Measurements from ENCODE around the gene KANSL1L. TPM values are rescaled to one million over a fixed set of nuclear protein-coding genes. Genes with fewer than 3 reads are reported as not detected.
"Not testable (repeated sequence)": the region's sequence is repeated elsewhere in the genome, so short reads cannot be mapped to it uniquely, and the experiment has no call there.

The KANSL1L gene
- total RNA-seq, 1 donor from 2014 or later = 4.9 TPM

GRCh38 chr2:210189452-210190138, 18.4 kb upstream of the KANSL1L start:
- Mint-ChIP-seq H3K36me3 (ENCODE audit: low read depth) (peaks cover 3% of the 10 kb centered on the region), H3K4me1 (ENCODE audit: low read depth) (no peaks in the 10 kb centered on the region), H3K27me3 (ENCODE audit: low read depth) (peaks cover 8% of the 10 kb centered on the region), H3K27ac (no peak overlapping the region), H3K4me3 (ENCODE audit: low read depth) (no peak overlapping the region), H3K9me3 (peaks cover 20% of the 10 kb centered on the region)
- intact Hi-C loops (cut with micrococcal nuclease) = loop anchor here (10.0 kb wide), 2 partner anchors 765 to 855 kb away; partner anchors contain the start of gene MAP2
- DNase-seq (ENCODE audit: low spot score) = no peak

- peaks cover 28% of the 10 kb centered on the region for H3K9me3 Mint-ChIP-seq
- H3K27ac Mint-ChIP-seq = no peak overlapping the region
- H3K27me3 Mint-ChIP-seq (ENCODE audit: low read depth) = peaks cover 3% of the 10 kb centered on the region
- H3K36me3 Mint-ChIP-seq (ENCODE audit: low read depth) = peaks cover 10% of the 10 kb centered on the region
- H3K4me3 Mint-ChIP-seq (ENCODE audit: low read depth) = no peak overlapping the region
- DNase-seq (ENCODE audit: low spot score) = no peak
- H3K4me1 Mint-ChIP-seq (ENCODE audit: low read depth) = peaks cover 4% of the 10 kb centered on the region
- intact Hi-C loops (cut with micrococcal nuclease) = no loop called here
Observed at GRCh38 chr2:210188755-210189154, 17.5 kb upstream of the KANSL1L start.

- Mint-ChIP-seq H3K4me3 (ENCODE audit: low read depth) (no peak overlapping the region), H3K27me3 (ENCODE audit: low read depth) (peaks cover 3% of the 10 kb centered on the region), H3K36me3 (ENCODE audit: low read depth) (peaks cover 10% of the 10 kb centered on the region), H3K27ac (no peak overlapping the region), H3K4me1 (ENCODE audit: low read depth) (peaks cover 5% of the 10 kb centered on the region), H3K9me3 (peaks cover 34% of the 10 kb centered on the region)
- DNase-seq (ENCODE audit: low spot score) = no peak
- intact Hi-C loops (cut with micrococcal nuclease) = no loop called here
Observed at GRCh38 chr2:210188190-210188589, 17.0 kb upstream of the KANSL1L start.

- H3K27ac Mint-ChIP-seq; intact Hi-C loops (cut with micrococcal nuclease); DNase-seq (ENCODE audit: low spot score); H3K4me3 Mint-ChIP-seq (ENCODE audit: low read depth); H3K27me3 Mint-ChIP-seq (ENCODE audit: low read depth): not testable (repeated sequence)
- Mint-ChIP-seq H3K36me3 (ENCODE audit: low read depth) (peaks cover 10% of the 10 kb centered on the region), H3K4me1 (ENCODE audit: low read depth) (peaks cover 18% of the 10 kb centered on the region), H3K9me3 (peaks cover 39% of the 10 kb centered on the region)
Observed at GRCh38 chr2:210183936-210184335, 12.7 kb upstream of the KANSL1L start.

GRCh38 chr2:210181606-210182088, 10.4 kb upstream of the KANSL1L start:
- intact Hi-C loops (cut with micrococcal nuclease); H3K27ac Mint-ChIP-seq; H3K4me3 Mint-ChIP-seq (ENCODE audit: low read depth): not testable (repeated sequence)
- H3K9me3 Mint-ChIP-seq = peaks cover 38% of the 10 kb centered on the region
- peaks cover 18% of the 10 kb centered on the region for H3K4me1 Mint-ChIP-seq (ENCODE audit: low read depth)
- H3K36me3 Mint-ChIP-seq (ENCODE audit: low read depth) = peaks cover 10% of the 10 kb centered on the region
- peak; percentile 19 for DNase-seq (ENCODE audit: low spot score)
- H3K27me3 Mint-ChIP-seq (ENCODE audit: low read depth) = peaks cover 24% of the 10 kb centered on the region

- H3K36me3 Mint-ChIP-seq (ENCODE audit: low read depth) = peaks cover 10% of the 10 kb centered on the region
- DNase-seq (ENCODE audit: low spot score); intact Hi-C loops (cut with micrococcal nuclease); H3K4me3 Mint-ChIP-seq (ENCODE audit: low read depth); H3K27ac Mint-ChIP-seq: not testable (repeated sequence)
- peaks cover 33% of the 10 kb centered on the region for H3K9me3 Mint-ChIP-seq
- peaks cover 18% of the 10 kb centered on the region for H3K4me1 Mint-ChIP-seq (ENCODE audit: low read depth)
- H3K27me3 Mint-ChIP-seq (ENCODE audit: low read depth) = peaks cover 28% of the 10 kb centered on the region
Observed at GRCh38 chr2:210181033-210181605, 9.9 kb upstream of the KANSL1L start.

GRCh38 chr2:210180477-210180876, 9.3 kb upstream of the KANSL1L start:
- H3K36me3 Mint-ChIP-seq (ENCODE audit: low read depth) = peaks cover 10% of the 10 kb centered on the region
- no peak overlapping the region for H3K27ac Mint-ChIP-seq
- no peak for DNase-seq (ENCODE audit: low spot score)
- intact Hi-C loops (cut with micrococcal nuclease) = no loop called here
- peaks cover 18% of the 10 kb centered on the region for H3K4me1 Mint-ChIP-seq (ENCODE audit: low read depth)
- no peak overlapping the region for H3K4me3 Mint-ChIP-seq (ENCODE audit: low read depth)
- peaks cover 31% of the 10 kb centered on the region for H3K27me3 Mint-ChIP-seq (ENCODE audit: low read depth)
- peaks cover 29% of the 10 kb centered on the region for H3K9me3 Mint-ChIP-seq

- Mint-ChIP-seq H3K36me3 (ENCODE audit: low read depth) (peaks cover 8% of the 10 kb centered on the region), H3K27ac (no peak overlapping the region), H3K27me3 (ENCODE audit: low read depth) (peaks cover 31% of the 10 kb centered on the region), H3K4me1 (ENCODE audit: low read depth) (peaks cover 18% of the 10 kb centered on the region), H3K9me3 (peaks cover 19% of the 10 kb centered on the region), H3K4me3 (ENCODE audit: low read depth) (no peak overlapping the region)
- DNase-seq (ENCODE audit: low spot score) = no peak
- intact Hi-C loops (cut with micrococcal nuclease) = no loop called here
Observed at GRCh38 chr2:210179351-210179990, 8.3 kb upstream of the KANSL1L start.

GRCh38 chr2:210177769-210178168, 6.6 kb upstream of the KANSL1L start:
- Mint-ChIP-seq H3K4me3 (ENCODE audit: low read depth) (no peak overlapping the region), H3K36me3 (ENCODE audit: low read depth) (no peaks in the 10 kb centered on the region), H3K27me3 (ENCODE audit: low read depth) (peaks cover 36% of the 10 kb centered on the region), H3K4me1 (ENCODE audit: low read depth) (peaks cover 13% of the 10 kb centered on the region), H3K9me3 (peaks cover 5% of the 10 kb centered on the region), H3K27ac (no peak overlapping the region)
- intact Hi-C loops (cut with micrococcal nuclease) = no loop called here
- no peak for DNase-seq (ENCODE audit: low spot score)

GRCh38 chr2:210177115-210177514, 5.9 kb upstream of the KANSL1L start:
- H3K4me3 Mint-ChIP-seq (ENCODE audit: low read depth); H3K9me3 Mint-ChIP-seq; H3K36me3 Mint-ChIP-seq (ENCODE audit: low read depth); intact Hi-C loops (cut with micrococcal nuclease); H3K27ac Mint-ChIP-seq; DNase-seq (ENCODE audit: low spot score): not testable (repeated sequence)
- Mint-ChIP-seq H3K27me3 (ENCODE audit: low read depth) (peaks cover 40% of the 10 kb centered on the region), H3K4me1 (ENCODE audit: low read depth) (peaks cover 11% of the 10 kb centered on the region)

GRCh38 chr2:210174086-210174485, 2.9 kb upstream of the KANSL1L start:
- H3K4me3 Mint-ChIP-seq (ENCODE audit: low read depth) = no peak overlapping the region
- H3K9me3 Mint-ChIP-seq = no peaks in the 10 kb centered on the region
- no peaks in the 10 kb centered on the region for H3K36me3 Mint-ChIP-seq (ENCODE audit: low read depth)
- intact Hi-C loops (cut with micrococcal nuclease) = no loop called here
- peaks cover 14% of the 10 kb centered on the region for H3K4me1 Mint-ChIP-seq (ENCODE audit: low read depth)
- H3K27me3 Mint-ChIP-seq (ENCODE audit: low read depth) = peaks cover 41% of the 10 kb centered on the region
- H3K27ac Mint-ChIP-seq = no peak overlapping the region
- DNase-seq (ENCODE audit: low spot score) = no peak

GRCh38 chr2:210172219-210172575, 988 bp upstream of the KANSL1L start:
- no peaks in the 10 kb centered on the region for H3K9me3 Mint-ChIP-seq
- H3K4me3 Mint-ChIP-seq (ENCODE audit: low read depth) = peak overlapping the region; percentile 82
- peaks cover 26% of the 10 kb centered on the region for H3K4me1 Mint-ChIP-seq (ENCODE audit: low read depth)
- no peaks in the 10 kb centered on the region for H3K36me3 Mint-ChIP-seq (ENCODE audit: low read depth)
- peaks cover 27% of the 10 kb centered on the region for H3K27me3 Mint-ChIP-seq (ENCODE audit: low read depth)
- intact Hi-C loops (cut with micrococcal nuclease) = no loop called here
- DNase-seq (ENCODE audit: low spot score) = no peak
- H3K27ac Mint-ChIP-seq = no peak overlapping the region
